Tongue (tissue), 2 donors: ENCODE data around the gene HNRNPA0. TPM values are rescaled to one million over a fixed set of nuclear protein-coding genes. Genes with fewer than 3 reads are reported as not detected.

Source experiments
- DNase-seq: peaks from one replicate; pipeline ENCODE4 v3.0.0-alpha.2; 2015
- total RNA-seq: library from RNA; depleted of rRNA; stranded (reverse); fragments of >200 nt; gene quantifications from one replicate; pipeline ENCODE4 v1.2.3, GENCODE V29; 2014

The HNRNPA0 gene
- total RNA-seq, 1 donor from 2014 or later, result 26.0 TPM

GRCh38 chr5:137754961-137755762 is 999 bp upstream of the HNRNPA0 start:
- DNase-seq, result no peak

GRCh38 chr5:137753691-137754187 is 424 bp downstream of the HNRNPA0 start:
- DNase-seq, result no peak

- peak; percentile 37 for DNase-seq
Observed at GRCh38 chr5:137752905-137753690, 1.1 kb downstream of the HNRNPA0 start.

GRCh38 chr5:137751869-137752491 is 2.2 kb downstream of the HNRNPA0 start:
- DNase-seq, result peak; percentile 82

GRCh38 chr5:137750436-137750835 is 3.7 kb downstream of the HNRNPA0 start:
- DNase-seq, result no peak

- no peak for DNase-seq
Observed at GRCh38 chr5:137747848-137748247, 6.3 kb downstream of the HNRNPA0 start.

- DNase-seq, result peak; percentile 92
Observed at GRCh38 chr5:137743031-137743640, 11.0 kb downstream of the HNRNPA0 start.

- DNase-seq, result no peak
Observed at GRCh38 chr5:137741718-137742117, 12.4 kb downstream of the HNRNPA0 start.

- DNase-seq, result no peak
Observed at GRCh38 chr5:137739737-137740136, 14.4 kb downstream of the HNRNPA0 start.

GRCh38 chr5:137738947-137739346 is 15.2 kb downstream of the HNRNPA0 start:
- no peak for DNase-seq

GRCh38 chr5:137737349-137738131 is 16.6 kb downstream of the HNRNPA0 start:
- no peak for DNase-seq

GRCh38 chr5:137736496-137736895 is 17.7 kb downstream of the HNRNPA0 start:
- no peak for DNase-seq

GRCh38 chr5:137735555-137736284 is 18.4 kb downstream of the HNRNPA0 start, which contains the start of gene KLHL3:
Gene KLHL3 (minus strand): TSS chr5:137736089. CDS start chr5:137735646, 443 bp downstream.
- peak; percentile 59 for DNase-seq

- DNase-seq, result peak; percentile 55
Observed at GRCh38 chr5:137734962-137735554, 19.1 kb downstream of the HNRNPA0 start.

GRCh38 chr5:137734331-137734730 is 19.8 kb downstream of the HNRNPA0 start:
- DNase-seq, result no peak

- no peak for DNase-seq
Observed at GRCh38 chr5:137733922-137734321, 20.2 kb downstream of the HNRNPA0 start.

GRCh38 chr5:137733006-137733405 is 21.2 kb downstream of the HNRNPA0 start:
- no peak for DNase-seq

- DNase-seq, result no peak
Observed at GRCh38 chr5:137731176-137731575, 23.0 kb downstream of the HNRNPA0 start.

- no peak for DNase-seq
Observed at GRCh38 chr5:137730336-137730735, 23.8 kb downstream of the HNRNPA0 start.

GRCh38 chr5:137728048-137728447 is 26.1 kb downstream of the HNRNPA0 start:
- DNase-seq, result no peak
